Measurements from ENCODE around the gene BTG1. TPM values are rescaled to one million over a fixed set of nuclear protein-coding genes. Genes with fewer than 3 reads are reported as not detected.
"Not testable (repeated sequence)": the region's sequence is repeated elsewhere in the genome, so short reads cannot be mapped to it uniquely, and the experiment has no call there.

The BTG1 gene
- total RNA-seq, 2 experiments from 2014 or later: 91.7 to 132 TPM

GRCh38 chr12:92135541-92135940, 10.1 kb downstream of the BTG1 start:
- not testable (repeated sequence) for ATAC-seq; H3K27me3 Mint-ChIP-seq; H3K9me3 Mint-ChIP-seq (ENCODE audit: low read depth); DNase-seq
- peak overlapping the region; percentile 94 for H3K4me3 Mint-ChIP-seq
- CTCF ChIA-PET: interaction anchor here (1.1 to 6.0 kb wide), 3 partner anchors 9 to 753 kb away, joined by 4 to 48 read pairs (median 4); partner anchors contain the start of gene BTG1
- H3K4me1 Mint-ChIP-seq: peaks cover 84% of the 10 kb centered on the region
- peaks cover 36% of the 10 kb centered on the region for H3K36me3 Mint-ChIP-seq
- H3K27ac Mint-ChIP-seq: peak overlapping the region; percentile 90

- Mint-ChIP-seq H3K4me3 (peak overlapping the region; percentile 94), H3K9me3 (ENCODE audit: low read depth) (no peaks in the 10 kb centered on the region)
- ATAC-seq: peak; percentile 46
Measured at GRCh38 chr12:92134638-92135274, 10.9 kb downstream of the BTG1 start.

GRCh38 chr12:92133795-92134637, 11.6 kb downstream of the BTG1 start:
- CTCF ChIA-PET: interaction anchor here (0.8 to 6.0 kb wide), 4 partner anchors 10 to 358 kb away, joined by 3 to 48 read pairs (median 4); partner anchors contain the start of gene BTG1
- H3K9me3 Mint-ChIP-seq (ENCODE audit: low read depth): no peaks in the 10 kb centered on the region
- H3K27me3 Mint-ChIP-seq: no peaks in the 10 kb centered on the region
- ATAC-seq (peak; percentile 7), DNase-seq (peak; percentile 65)
- H3K36me3 Mint-ChIP-seq: peaks cover 35% of the 10 kb centered on the region
- peak overlapping the region; percentile 90 for H3K27ac Mint-ChIP-seq
- H3K4me1 Mint-ChIP-seq: peaks cover 76% of the 10 kb centered on the region
- H3K4me3 Mint-ChIP-seq: peak overlapping the region; percentile 94

More at GRCh38 chr12:92134638-92135274, 10.9 kb downstream of the BTG1 start:
- Mint-ChIP-seq H3K4me1 (peaks cover 80% of the 10 kb centered on the region), H3K27me3 (no peaks in the 10 kb centered on the region), H3K27ac (peak overlapping the region; percentile 90), H3K36me3 (peaks cover 34% of the 10 kb centered on the region)
- CTCF ChIA-PET: interaction anchor here (0.8 to 6.0 kb wide), 5 partner anchors 10 to 752 kb away, joined by 3 to 48 read pairs (median 4); partner anchors contain the start of gene BTG1
- DNase-seq: no peak

- Mint-ChIP-seq H3K27ac (peak overlapping the region; percentile 90), H3K4me1 (peaks cover 69% of the 10 kb centered on the region), H3K9me3 (ENCODE audit: low read depth) (no peaks in the 10 kb centered on the region), H3K4me3 (peak overlapping the region; percentile 9), H3K27me3 (no peaks in the 10 kb centered on the region), H3K36me3 (peaks cover 34% of the 10 kb centered on the region)
- ATAC-seq (no peak), DNase-seq (no peak)
- CTCF ChIA-PET: interaction anchor here (6.0 kb wide), 1 partner anchor 11 kb away, joined by 48 read pairs; the partner anchor contains the start of gene BTG1
Measured at GRCh38 chr12:92133171-92133570, 12.5 kb downstream of the BTG1 start.

GRCh38 chr12:92132288-92132687, 13.4 kb downstream of the BTG1 start:
- no peaks in the 10 kb centered on the region for H3K9me3 Mint-ChIP-seq (ENCODE audit: low read depth)
- ATAC-seq (no peak), DNase-seq (no peak)
- peak overlapping the region; percentile 49 for H3K4me3 Mint-ChIP-seq
- no peaks in the 10 kb centered on the region for H3K27me3 Mint-ChIP-seq
- CTCF ChIA-PET: interaction anchor here (6.0 kb wide), 1 partner anchor 12 kb away, joined by 48 read pairs; the partner anchor contains the start of gene BTG1
- H3K36me3 Mint-ChIP-seq: peaks cover 31% of the 10 kb centered on the region
- peaks cover 62% of the 10 kb centered on the region for H3K4me1 Mint-ChIP-seq
- peak overlapping the region; percentile 86 for H3K27ac Mint-ChIP-seq

- no peak for DNase-seq
- Mint-ChIP-seq H3K27ac (peak overlapping the region; percentile 86), H3K4me3 (peak overlapping the region; percentile 49), H3K9me3 (ENCODE audit: low read depth) (no peaks in the 10 kb centered on the region), H3K27me3 (no peaks in the 10 kb centered on the region), H3K36me3 (peaks cover 29% of the 10 kb centered on the region), H3K4me1 (peaks cover 52% of the 10 kb centered on the region)
- ATAC-seq: no peak
- CTCF ChIA-PET: interaction anchor here (0.7 kb wide), 1 partner anchor 100 kb away, joined by 3 read pairs; no protein-coding TSS in a partner anchor
Measured at GRCh38 chr12:92130999-92131398, 14.6 kb downstream of the BTG1 start.

- Mint-ChIP-seq H3K27ac (no peak overlapping the region), H3K4me3 (no peak overlapping the region), H3K9me3 (ENCODE audit: low read depth) (peaks cover 4% of the 10 kb centered on the region), H3K4me1 (peaks cover 41% of the 10 kb centered on the region), H3K36me3 (peaks cover 35% of the 10 kb centered on the region), H3K27me3 (no peaks in the 10 kb centered on the region)
- CTCF ChIA-PET: interaction anchor here (1.0 kb wide), 1 partner anchor 80 kb away, joined by 3 read pairs; no protein-coding TSS in a partner anchor
- DNase-seq (no peak), ATAC-seq (no peak)
Measured at GRCh38 chr12:92129609-92130008, 16.0 kb downstream of the BTG1 start.

- Mint-ChIP-seq H3K9me3 (ENCODE audit: low read depth) (peaks cover 4% of the 10 kb centered on the region), H3K4me1 (peaks cover 41% of the 10 kb centered on the region), H3K27me3 (no peaks in the 10 kb centered on the region), H3K4me3 (no peak overlapping the region), H3K27ac (no peak overlapping the region), H3K36me3 (peaks cover 35% of the 10 kb centered on the region)
- DNase-seq (no peak), ATAC-seq (no peak)
- CTCF ChIA-PET: no interaction called here
Measured at GRCh38 chr12:92128612-92129011, 17.0 kb downstream of the BTG1 start.

- Mint-ChIP-seq H3K27ac (no peak overlapping the region), H3K4me1 (peaks cover 17% of the 10 kb centered on the region), H3K9me3 (ENCODE audit: low read depth) (peaks cover 10% of the 10 kb centered on the region), H3K27me3 (no peaks in the 10 kb centered on the region), H3K4me3 (no peak overlapping the region), H3K36me3 (peaks cover 38% of the 10 kb centered on the region)
- DNase-seq (no peak), ATAC-seq (no peak)
- CTCF ChIA-PET: interaction anchor here (1.0 kb wide), 1 partner anchor 12 kb away, joined by 3 read pairs; no protein-coding TSS in a partner anchor
Measured at GRCh38 chr12:92124689-92125029, 21.0 kb downstream of the BTG1 start.

- H3K36me3 Mint-ChIP-seq: peaks cover 40% of the 10 kb centered on the region
- peaks cover 22% of the 10 kb centered on the region for H3K4me1 Mint-ChIP-seq
- CTCF ChIA-PET: interaction anchor here (1.0 kb wide), 2 partner anchors 9 to 12 kb away, joined by 3 to 4 read pairs; no protein-coding TSS in a partner anchor
- DNase-seq: no peak
- H3K27ac Mint-ChIP-seq: no peak overlapping the region
- ATAC-seq: no peak
- H3K4me3 Mint-ChIP-seq: no peak overlapping the region
- H3K27me3 Mint-ChIP-seq: no peaks in the 10 kb centered on the region
- H3K9me3 Mint-ChIP-seq (ENCODE audit: low read depth): peaks cover 10% of the 10 kb centered on the region
Measured at GRCh38 chr12:92123780-92124688, 21.6 kb downstream of the BTG1 start.

GRCh38 chr12:92122941-92123779, 22.5 kb downstream of the BTG1 start:
- Mint-ChIP-seq H3K4me3 (no peak overlapping the region), H3K36me3 (peaks cover 43% of the 10 kb centered on the region), H3K27me3 (no peaks in the 10 kb centered on the region), H3K9me3 (ENCODE audit: low read depth) (peaks cover 10% of the 10 kb centered on the region), H3K27ac (no peak overlapping the region), H3K4me1 (peaks cover 28% of the 10 kb centered on the region)
- CTCF ChIA-PET: interaction anchor here (0.6 to 1.0 kb wide), 2 partner anchors 8 to 100 kb away, joined by 3 to 4 read pairs; no protein-coding TSS in a partner anchor
- no peak for DNase-seq
- ATAC-seq: no peak

- ATAC-seq: no peak
- Mint-ChIP-seq H3K36me3 (peaks cover 41% of the 10 kb centered on the region), H3K4me3 (no peak overlapping the region), H3K27me3 (no peaks in the 10 kb centered on the region), H3K9me3 (ENCODE audit: low read depth) (peaks cover 10% of the 10 kb centered on the region), H3K27ac (no peak overlapping the region), H3K4me1 (peaks cover 26% of the 10 kb centered on the region)
- CTCF ChIA-PET: no interaction called here
- DNase-seq: no peak
Measured at GRCh38 chr12:92121826-92122225, 23.8 kb downstream of the BTG1 start.

All from activated CD8-positive, alpha-beta memory T cell treated with anti-CD3 and anti-CD28 coated beads, Interleukin-2, amount 10 ng/mL, durations not matched to agents 7 days and 5 days (primary cell).